GM08714 (cell line): Measurements from ENCODE around the gene SLC25A4.
"Not testable (repeated sequence)": the region's sequence is repeated elsewhere in the genome, so short reads cannot be mapped to it uniquely, and the experiment has no call there.

Experiments used
- H3K4me3 ChIP-seq: fragments of 200-500 bp; sonication (Bioruptor generic); 2 replicates; pipeline ENCODE4 v1.5.1; 2014; ENCODE audit warnings: mild to moderate bottlenecking, low read length, inconsistent platforms
- ZNF274 ChIP-seq: IDR thresholded peaks from 2 replicates; pipeline ENCODE4 v1.6.1; 2012; ENCODE audit warnings: mild to moderate bottlenecking, low read depth, low read length

Gene SLC25A4

GRCh38 chr4:185113340-185113739 lies 29.7 kb upstream of the SLC25A4 start:
- TF ChIP-seq ZNF274, result no peak
- H3K4me3 ChIP-seq, result no peak overlapping the region

GRCh38 chr4:185115827-185116232 lies 27.2 kb upstream of the SLC25A4 start:
- TF ChIP-seq ZNF274, result no peak

GRCh38 chr4:185117300-185117934 lies 25.6 kb upstream of the SLC25A4 start:
- H3K4me3 ChIP-seq, result no peak overlapping the region
- no peak for TF ChIP-seq ZNF274

More at GRCh38 chr4:185115827-185116232, 27.2 kb upstream of the SLC25A4 start:
- H3K4me3 ChIP-seq, result no peak overlapping the region

- H3K4me3 ChIP-seq, result no peak overlapping the region
- TF ChIP-seq ZNF274, result no peak
Measured at GRCh38 chr4:185118876-185119275, 24.2 kb upstream of the SLC25A4 start.

GRCh38 chr4:185119467-185119866 lies 23.6 kb upstream of the SLC25A4 start:
- H3K4me3 ChIP-seq, result not testable (repeated sequence)

GRCh38 chr4:185119927-185120630 lies 23.0 kb upstream of the SLC25A4 start:
- no peak for TF ChIP-seq ZNF274
- H3K4me3 ChIP-seq, result no peak overlapping the region

GRCh38 chr4:185120631-185120946 lies 22.5 kb upstream of the SLC25A4 start:
- H3K4me3 ChIP-seq, result no peak overlapping the region
- no peak for TF ChIP-seq ZNF274

GRCh38 chr4:185122681-185123345 lies 20.3 kb upstream of the SLC25A4 start:
- H3K4me3 ChIP-seq, result no peak overlapping the region
- TF ChIP-seq ZNF274, result no peak

GRCh38 chr4:185124006-185124405 lies 19.1 kb upstream of the SLC25A4 start:
- no peak overlapping the region for H3K4me3 ChIP-seq
- no peak for TF ChIP-seq ZNF274

GRCh38 chr4:185127021-185127925 lies 15.8 kb upstream of the SLC25A4 start:
- TF ChIP-seq ZNF274, result no peak
- peak overlapping the region; percentile 65; the same call in 1 of the 2 replicates for H3K4me3 ChIP-seq

GRCh38 chr4:185128272-185129119 lies 14.6 kb upstream of the SLC25A4 start:
- no peak for TF ChIP-seq ZNF274
- peak overlapping the region; percentile 65; the same call in 1 of the 2 replicates for H3K4me3 ChIP-seq

GRCh38 chr4:185134307-185134869 lies 8.7 kb upstream of the SLC25A4 start:
- no peak for TF ChIP-seq ZNF274
- no peak overlapping the region for H3K4me3 ChIP-seq

GRCh38 chr4:185137233-185137925 lies 5.7 kb upstream of the SLC25A4 start:
- TF ChIP-seq ZNF274, result no peak
- H3K4me3 ChIP-seq, result no peak overlapping the region
